ENCODE data around the gene HIGD1A.

The HIGD1A gene

DNA sequence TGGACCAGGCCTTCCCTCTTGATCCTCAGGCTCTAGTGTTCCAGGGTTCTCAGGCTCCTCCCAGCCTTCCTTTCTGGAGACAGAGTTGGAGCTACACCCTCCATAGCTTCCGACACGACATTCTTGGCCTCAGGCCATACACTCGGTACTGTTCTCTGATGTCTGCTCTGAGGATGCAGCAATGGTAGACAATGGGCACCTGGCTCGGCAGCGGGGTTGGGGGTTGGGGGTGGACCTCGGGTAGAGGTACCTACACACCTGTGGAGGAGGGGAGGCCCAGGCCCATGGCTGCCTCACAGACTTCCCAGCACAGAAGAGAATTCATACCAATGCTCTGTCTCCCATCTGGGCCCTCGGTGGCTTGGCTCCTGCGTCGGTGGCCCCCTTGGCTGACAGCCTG, 52.7 kb downstream of the HIGD1A start:
- no peak for DNase-seq

- no peak for DNase-seq
Measured at GRCh38 chr3:42750834-42751233, 53.5 kb downstream of the HIGD1A start.

GRCh38 chr3:42749753-42750231, 54.5 kb downstream of the HIGD1A start:
- DNase-seq: no peak

- DNase-seq: no peak
Measured at GRCh38 chr3:42749025-42749752, 55.1 kb downstream of the HIGD1A start.

DNA sequence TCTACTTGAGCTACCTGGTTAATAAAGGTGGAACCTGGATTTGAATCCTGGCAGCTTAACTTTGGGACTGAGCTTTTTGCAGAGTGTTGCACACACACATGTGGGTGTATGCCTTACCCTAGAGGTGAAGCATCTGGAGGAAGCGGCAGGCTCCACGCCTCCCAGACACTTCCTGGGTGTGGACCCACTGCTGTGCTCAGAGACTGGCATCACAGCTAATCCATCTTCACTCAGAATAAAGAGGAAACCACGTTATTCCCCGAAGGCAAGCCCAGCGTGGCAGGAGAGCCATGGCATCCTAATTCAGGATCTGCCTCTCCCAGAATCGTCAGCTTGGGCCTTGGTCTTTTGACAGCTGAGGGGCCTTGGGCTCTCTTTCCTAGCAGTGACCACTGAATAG, 56.7 kb downstream of the HIGD1A start:
- DNase-seq: no peak

DNA sequence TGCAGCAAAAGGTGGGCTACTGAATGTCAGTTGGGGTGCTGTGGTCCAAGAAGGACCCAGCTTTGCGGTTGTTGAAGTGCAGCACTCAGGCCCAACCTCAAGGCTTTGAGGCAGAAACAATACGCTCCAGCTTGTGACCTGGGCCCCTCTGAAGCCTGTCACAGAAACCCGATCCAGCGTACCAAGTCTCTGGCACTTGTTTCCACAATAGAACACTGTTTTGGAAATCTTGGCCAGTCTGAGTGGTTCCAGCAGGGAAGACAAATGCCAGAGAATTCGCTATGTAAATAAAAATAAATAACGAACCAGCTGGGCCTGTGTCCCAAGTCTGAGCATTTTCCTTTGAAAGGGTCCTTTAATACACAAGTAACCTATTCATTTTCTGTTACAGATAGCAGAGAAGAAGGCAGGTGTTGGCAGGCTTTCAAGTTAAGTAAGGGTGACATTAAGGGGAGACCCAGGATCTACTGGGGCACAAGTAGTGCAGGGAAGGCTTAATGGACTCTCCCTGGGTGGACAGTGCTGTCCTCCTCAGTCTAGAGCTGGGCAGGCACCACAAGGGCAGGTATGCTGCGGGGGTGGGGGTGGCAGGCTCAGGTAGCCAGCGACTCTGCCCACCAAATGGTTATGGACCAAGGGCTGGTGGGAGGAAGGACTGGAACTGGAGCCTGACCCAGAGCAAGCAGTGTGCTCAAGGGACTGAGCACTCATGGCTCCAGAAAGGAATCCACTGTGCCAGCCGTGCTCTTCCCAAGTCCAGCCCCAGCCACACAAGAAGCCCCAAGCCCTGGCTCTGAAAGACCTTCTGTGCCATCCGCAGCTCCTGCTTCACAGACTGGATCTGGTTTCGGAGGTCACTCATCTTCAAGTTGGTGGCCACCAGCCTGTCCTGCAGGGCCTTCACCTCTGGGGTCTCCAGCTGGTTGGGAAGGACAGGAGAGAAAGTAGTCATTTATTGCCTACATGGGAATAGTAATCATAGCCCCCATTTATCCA, 57.5 kb downstream of the HIGD1A start:
- DNase-seq: no peak

DNA sequence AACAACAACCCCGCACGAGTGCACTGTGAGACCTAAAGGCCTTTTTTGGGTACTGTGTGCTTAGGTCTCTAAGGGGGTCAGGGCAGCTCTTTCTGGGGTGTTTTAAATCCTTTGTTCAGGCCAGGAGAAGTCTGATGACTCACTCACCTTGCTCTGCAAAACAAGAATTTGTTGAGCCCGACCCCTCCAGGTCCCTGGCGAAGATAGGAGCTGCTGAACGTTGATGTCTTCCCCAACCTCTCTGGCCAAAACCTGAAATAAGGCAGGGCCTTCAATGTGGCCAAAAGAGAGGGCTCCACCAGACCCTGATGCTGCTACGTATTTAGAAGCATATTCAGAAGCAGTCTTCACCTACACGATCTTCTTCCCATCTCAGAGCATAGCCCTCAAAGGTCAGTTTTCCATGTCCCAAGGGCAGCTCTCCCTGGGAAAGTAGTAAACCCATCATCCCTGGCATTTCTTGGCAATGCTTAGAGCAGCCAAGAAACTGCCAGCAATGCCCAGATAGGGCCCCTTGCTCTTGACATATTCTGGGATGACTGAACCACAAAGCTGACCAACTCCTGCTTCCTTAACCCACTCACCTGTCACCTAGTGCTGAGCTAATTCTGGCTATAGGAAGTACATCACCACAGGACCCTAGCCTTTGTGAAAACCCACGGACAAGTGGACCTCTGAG, 58.4 kb downstream of the HIGD1A start:
- no peak for DNase-seq

- no peak for DNase-seq
Measured at GRCh38 chr3:42745291-42745745, 59.0 kb downstream of the HIGD1A start.

GRCh38 chr3:42743204-42743995, 60.9 kb downstream of the HIGD1A start:
- DNase-seq: no peak

DNA sequence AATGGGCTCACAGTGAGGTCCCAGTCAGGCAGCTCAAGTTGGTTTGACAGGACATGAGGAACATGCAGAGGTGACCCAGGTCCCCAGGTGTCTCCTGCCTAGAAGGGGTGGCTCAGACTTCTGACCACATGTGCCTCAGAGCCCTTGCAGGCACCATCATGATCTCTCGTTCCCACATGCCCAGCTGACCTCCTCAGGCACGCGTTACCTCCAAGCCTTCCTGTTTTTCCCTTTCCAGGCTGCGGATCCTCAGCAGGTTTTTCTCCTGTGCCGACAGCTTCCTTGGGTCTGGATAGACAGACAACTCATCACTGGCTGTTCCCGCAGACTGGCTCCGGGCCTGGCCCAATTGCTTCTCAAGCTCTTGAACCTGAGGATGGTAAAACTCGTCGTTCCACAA, 61.6 kb downstream of the HIGD1A start:
- no peak for DNase-seq

- no peak for DNase-seq
Measured at GRCh38 chr3:42742259-42742658, 62.0 kb downstream of the HIGD1A start.

GRCh38 chr3:42741796-42742195, 62.5 kb downstream of the HIGD1A start:
- DNase-seq: no peak

GRCh38 chr3:42739401-42740158, 64.7 kb downstream of the HIGD1A start:
- no peak for DNase-seq

GRCh38 chr3:42736531-42736930, 67.8 kb downstream of the HIGD1A start:
- DNase-seq: no peak

DNA sequence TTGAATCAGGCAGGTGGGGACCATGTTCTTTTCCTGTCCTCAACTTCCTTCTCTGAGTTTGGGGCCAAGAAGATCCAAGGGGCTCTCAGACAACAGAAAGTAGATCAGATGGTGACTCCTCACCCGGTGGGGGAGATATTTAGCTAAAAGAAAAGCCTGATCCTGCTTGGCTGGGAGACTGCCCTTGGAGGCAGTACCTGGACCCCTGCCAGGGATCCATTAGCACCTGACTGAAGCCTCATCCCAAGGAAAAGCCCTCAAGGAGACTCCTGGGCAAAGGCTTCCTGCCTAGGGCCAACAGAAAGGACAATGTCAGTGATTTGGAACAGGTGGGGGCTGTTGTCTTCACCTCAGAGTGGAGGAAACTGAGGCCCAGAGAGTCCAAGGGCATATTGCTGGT, 68.2 kb downstream of the HIGD1A start:
- DNase-seq: no peak

GRCh38 chr3:42735615-42736014, 68.7 kb downstream of the HIGD1A start:
- no peak for DNase-seq

DNA sequence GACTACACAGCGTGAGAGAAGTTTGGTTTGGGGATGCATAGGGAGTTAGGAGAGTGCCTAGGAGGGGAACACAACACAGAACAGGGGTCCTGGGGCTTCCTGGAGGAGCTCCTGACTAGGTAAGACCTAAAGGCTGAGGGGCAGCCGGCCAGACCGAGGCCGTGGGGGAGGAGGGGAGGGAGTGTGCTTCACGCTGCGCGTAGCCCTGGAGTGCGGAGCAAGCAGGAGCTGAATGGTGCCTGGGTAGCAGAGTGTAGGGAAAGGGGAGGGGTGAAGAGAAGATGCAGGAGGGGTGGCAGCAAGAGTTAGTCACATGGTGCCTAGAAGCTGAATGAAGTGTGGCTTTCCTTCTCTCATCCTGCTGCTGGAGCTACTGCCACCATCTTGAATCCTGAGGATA, 69.3 kb downstream of the HIGD1A start:
- DNase-seq: no peak

DNA sequence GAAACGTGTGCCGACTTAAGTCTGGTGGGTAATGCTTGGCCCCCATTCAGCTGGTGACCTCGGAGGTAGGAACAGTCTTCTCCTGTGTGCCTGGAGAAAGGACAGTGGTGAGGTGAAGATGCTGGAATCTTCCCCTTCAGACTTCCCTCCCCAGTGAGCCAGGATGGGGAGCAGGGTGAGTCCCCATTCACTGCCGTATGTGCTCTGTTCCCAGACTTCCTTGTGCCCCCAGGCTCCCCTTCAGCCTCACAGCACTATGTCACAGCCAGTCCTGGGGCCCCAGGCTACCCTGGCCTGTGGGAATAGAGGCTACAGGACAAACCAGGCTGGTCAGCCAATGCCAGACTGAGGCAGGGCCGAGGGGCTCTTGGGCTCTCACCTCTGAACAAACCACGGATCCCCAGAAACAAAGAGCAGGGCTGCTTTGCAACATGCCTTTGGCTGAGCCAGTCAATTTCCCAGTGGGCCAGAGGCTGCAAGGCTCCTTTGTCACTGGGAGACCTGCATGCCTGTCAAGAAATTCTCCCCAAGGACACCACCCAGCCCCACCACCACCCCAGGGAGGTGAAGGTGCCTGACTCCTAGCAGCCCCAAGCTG, 69.9 kb downstream of the HIGD1A start:
- no peak for DNase-seq

- DNase-seq: no peak
Measured at GRCh38 chr3:42733501-42734262, 70.6 kb downstream of the HIGD1A start.

Data from activated CD8-positive, alpha-beta memory T cell treated with anti-CD3 and anti-CD28 coated beads, Interleukin-2, amount 50 U/mL, for 4 hours (primary cell).